Left forelimb (tissue), 1 donor: ENCODE data around the gene WBP4.
"Not testable (repeated sequence)": the region's sequence is repeated elsewhere in the genome, so short reads cannot be mapped to it uniquely, and the experiment has no call there.

Experiments
- DNase-seq: peaks from one replicate; pipeline ENCODE4 v3.0.0-alpha.2; 2018; ENCODE audit warnings: low spot score

WBP4 gene

GRCh38 chr13:41079725-41080124, 18.4 kb downstream of the WBP4 start:
- DNase-seq, result no peak

GRCh38 chr13:41085961-41086585, 24.8 kb downstream of the WBP4 start:
- DNase-seq, result no peak

GRCh38 chr13:41095681-41096080, 34.4 kb downstream of the WBP4 start:
- DNase-seq, result not testable (repeated sequence)

GRCh38 chr13:41098761-41099160, 37.5 kb downstream of the WBP4 start:
- no peak for DNase-seq

- DNase-seq, result no peak
Observed at GRCh38 chr13:41099986-41100385, 38.7 kb downstream of the WBP4 start.

GRCh38 chr13:41107104-41107571, 45.8 kb downstream of the WBP4 start:
- no peak for DNase-seq

GRCh38 chr13:41107584-41108014, 46.3 kb downstream of the WBP4 start:
- DNase-seq, result no peak

GRCh38 chr13:41111454-41111853, 50.1 kb downstream of the WBP4 start:
- no peak for DNase-seq

- DNase-seq, result no peak
Observed at GRCh38 chr13:41117869-41118268, 56.6 kb downstream of the WBP4 start.

- no peak for DNase-seq
Observed at GRCh38 chr13:41122838-41123237, 61.5 kb downstream of the WBP4 start.

GRCh38 chr13:41127701-41128100, 66.4 kb downstream of the WBP4 start:
- DNase-seq, result no peak

- DNase-seq, result no peak
Observed at GRCh38 chr13:41130356-41130755, 69.0 kb downstream of the WBP4 start.

GRCh38 chr13:41131189-41131588, 69.9 kb downstream of the WBP4 start:
- DNase-seq, result not testable (repeated sequence)

GRCh38 chr13:41131660-41132511, 70.6 kb downstream of the WBP4 start:
- peak; percentile 67 for DNase-seq

- DNase-seq, result peak; percentile 96
Observed at GRCh38 chr13:41132512-41133152, 71.3 kb downstream of the WBP4 start, which contains the start of gene KBTBD6. Gene KBTBD6, minus strand, starts transcription at chr13:41132802. Its CDS starts 291 bp downstream, at chr13:41132511.
